ENCODE data around the gene ZNF740.

ZNF740 gene

GRCh38 chr12:53214687-53215455 lies 34.3 kb downstream of the ZNF740 start:
- Histone ChIP-seq H3K4me3 (no peak overlapping the region), H3K27ac (peak overlapping the region in 1 of 2 donors; percentile 51)
- DNase-seq (ENCODE audit: low spot score) = no peak
- TF ChIP-seq CTCF (IDR thresholded peaks at IDR 0.05) = no peak

- H3K27ac ChIP-seq = peak overlapping the region in 1 of 2 donors; percentile 51
- no peak for TF ChIP-seq CTCF (IDR thresholded peaks at IDR 0.05)
- no peak for DNase-seq (ENCODE audit: low spot score)
- peak overlapping the region; percentile 2 for H3K4me3 ChIP-seq
These were observed 35.0 kb downstream of the ZNF740 start for GRCh38 chr12:53215497-53215896.

- no peak for DNase-seq (ENCODE audit: low spot score)
- Histone ChIP-seq H3K27ac (peak overlapping the region; percentile 74 to 93), H3K4me3 (peak overlapping the region; percentile 90)
- no peak for TF ChIP-seq CTCF (IDR thresholded peaks at IDR 0.05)
These were observed 36.8 kb downstream of the ZNF740 start for GRCh38 chr12:53217051-53217930.

GRCh38 chr12:53217931-53218307 lies 37.4 kb downstream of the ZNF740 start:
- H3K4me3 ChIP-seq = peak overlapping the region; percentile 90
- no peak for DNase-seq (ENCODE audit: low spot score)
- H3K27ac ChIP-seq = peak overlapping the region; percentile 74 to 93
- TF ChIP-seq CTCF (IDR thresholded peaks at IDR 0.05) = no peak

- H3K27ac ChIP-seq = peak overlapping the region; percentile 74 to 93
- DNase-seq (ENCODE audit: low spot score) = no peak
- peak overlapping the region; percentile 90 for H3K4me3 ChIP-seq
- TF ChIP-seq CTCF (IDR thresholded peaks at IDR 0.05) = no peak
These were observed 38.2 kb downstream of the ZNF740 start for GRCh38 chr12:53218551-53219291.

- H3K4me3 ChIP-seq = peak overlapping the region; percentile 90
- DNase-seq (ENCODE audit: low spot score) = no peak
- no peak for TF ChIP-seq CTCF (IDR thresholded peaks at IDR 0.05)
- peak overlapping the region; percentile 74 to 93 for H3K27ac ChIP-seq
These were observed 38.9 kb downstream of the ZNF740 start for GRCh38 chr12:53219292-53219955.
